Vagina (tissue), 2 donors: Measurements from ENCODE around the gene GLG1.

Experiments
- CTCF ChIP-seq, 3 experiments: fragments of 450-650 bp in 2 of 3; fragments of 200-600 bp in 1 of 3; sonication (generic) in 1 of 3; IDR thresholded peaks; one replicate each; pipeline ENCODE4 v1.5.1; 2017 to 2019; ENCODE audit warnings: antibody characterized with exemption in 3 of 3, mild to moderate bottlenecking in 2 of 3, moderate library complexity in 2 of 3
- POLR2A ChIP-seq, 2 donors: fragments of 450-650 bp; IDR thresholded peaks; one replicate each; pipeline ENCODE4 v1.6.1; 2017; ENCODE audit warnings: antibody characterized with exemption in 2 of 2, mild to moderate bottlenecking in 2 of 2, moderate library complexity in 2 of 2

- TF ChIP-seq CTCF (IDR thresholded peaks at IDR 0.05): no peak
- no peak for TF ChIP-seq POLR2A (IDR thresholded peaks at IDR 0.05)
Observed at GRCh38 chr16:74505011-74505410, 101.9 kb downstream of the GLG1 start.
